ENCODE results near the gene GAR1.
"Not testable (repeated sequence)": the region's sequence is repeated elsewhere in the genome, so short reads cannot be mapped to it uniquely, and the experiment has no call there.

The GAR1 gene

GRCh38 chr4:109846395-109847098, 31.0 kb downstream of the GAR1 start:
- DNase-seq (ENCODE audit: low spot score), result no peak

GRCh38 chr4:109847896-109848442, 32.4 kb downstream of the GAR1 start, which contains the start of gene LRIT3:
Gene LRIT3, plus strand, starts transcription at chr4:109848107. Its CDS starts 95 bp downstream, at chr4:109848202.
- no peak for DNase-seq (ENCODE audit: low spot score)

GRCh38 chr4:109848501-109848900, 32.9 kb downstream of the GAR1 start:
- no peak for DNase-seq (ENCODE audit: low spot score)

DNA sequence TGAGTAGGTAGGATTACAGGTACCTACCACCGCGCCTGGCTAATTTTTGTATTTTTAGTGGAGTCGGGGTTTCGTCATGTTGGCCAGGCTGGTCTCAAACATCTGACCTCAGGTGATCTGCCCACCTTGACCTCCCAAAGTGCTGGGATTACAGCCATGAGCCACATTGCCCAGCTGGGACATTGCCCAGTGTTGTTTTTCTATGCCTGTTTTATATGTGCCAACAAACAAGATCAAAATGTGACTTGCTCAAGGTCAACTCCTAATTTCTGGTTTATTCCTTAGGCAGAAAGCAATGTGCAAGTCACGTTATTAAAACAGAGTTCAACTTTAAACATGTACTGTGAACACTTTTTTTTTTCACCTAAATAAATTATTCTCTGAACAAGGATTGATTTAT, 35.0 kb downstream of the GAR1 start:
- DNase-seq (ENCODE audit: low spot score), result no peak

GRCh38 chr4:109859426-109860300, 44.1 kb downstream of the GAR1 start:
- not testable (repeated sequence) for DNase-seq (ENCODE audit: low spot score)

- no peak for DNase-seq (ENCODE audit: low spot score)
Measured at GRCh38 chr4:109861271-109861670, 45.7 kb downstream of the GAR1 start.

DNA sequence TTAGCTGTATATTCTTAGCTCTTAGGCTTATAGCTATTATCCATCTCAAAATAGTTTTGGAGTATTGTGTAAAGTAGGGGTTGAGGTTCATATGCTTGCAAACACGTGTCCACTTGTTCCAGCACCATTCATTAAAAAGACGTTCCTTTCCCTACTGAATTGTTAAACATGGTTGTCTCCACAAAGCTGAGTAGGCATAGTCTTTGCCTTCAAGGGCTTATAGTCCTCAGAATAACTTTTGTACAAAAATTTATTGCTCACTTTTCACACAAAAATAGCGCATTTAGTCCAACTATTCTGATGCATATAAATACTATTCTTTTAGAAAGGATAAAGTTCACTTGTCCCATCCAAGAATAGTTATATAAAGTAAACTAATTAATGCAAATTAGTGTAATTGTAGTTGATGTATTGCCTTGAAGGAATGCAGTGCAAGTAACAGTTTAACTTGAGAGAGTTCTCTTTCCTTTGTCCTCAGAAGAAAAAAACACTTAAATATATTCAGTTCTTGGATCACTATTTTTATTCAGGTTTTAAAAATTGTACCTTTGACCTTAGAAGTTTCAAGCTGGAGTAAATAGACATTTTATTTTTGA, 46.5 kb downstream of the GAR1 start:
- no peak for DNase-seq (ENCODE audit: low spot score)

DNA sequence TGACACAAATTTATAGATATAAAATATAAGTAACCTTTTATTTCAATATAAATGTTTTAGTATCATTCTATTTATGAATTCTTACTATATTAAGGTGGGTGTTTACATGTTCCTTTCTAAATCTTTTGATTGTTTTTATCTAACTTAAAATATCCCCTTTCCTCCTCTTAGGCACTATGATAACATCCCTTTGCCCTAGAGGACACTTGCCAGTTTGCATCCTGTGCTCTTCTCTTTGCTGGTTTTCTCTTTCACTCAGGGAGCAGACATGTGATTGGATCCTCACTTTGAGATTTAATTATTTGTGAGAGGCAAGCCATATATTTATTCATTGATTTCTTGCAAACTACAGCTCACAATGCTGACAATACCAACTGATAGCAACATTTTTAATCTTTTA, 48.6 kb downstream of the GAR1 start:
- DNase-seq (ENCODE audit: low spot score), result no peak

- no peak for DNase-seq (ENCODE audit: low spot score)
Measured at GRCh38 chr4:109870061-109870460, 54.5 kb downstream of the GAR1 start.

- DNase-seq (ENCODE audit: low spot score), result no peak
Measured at GRCh38 chr4:109872065-109872464, 56.5 kb downstream of the GAR1 start.

GRCh38 chr4:109872950-109873656, 57.5 kb downstream of the GAR1 start:
- no peak for DNase-seq (ENCODE audit: low spot score)

DNA sequence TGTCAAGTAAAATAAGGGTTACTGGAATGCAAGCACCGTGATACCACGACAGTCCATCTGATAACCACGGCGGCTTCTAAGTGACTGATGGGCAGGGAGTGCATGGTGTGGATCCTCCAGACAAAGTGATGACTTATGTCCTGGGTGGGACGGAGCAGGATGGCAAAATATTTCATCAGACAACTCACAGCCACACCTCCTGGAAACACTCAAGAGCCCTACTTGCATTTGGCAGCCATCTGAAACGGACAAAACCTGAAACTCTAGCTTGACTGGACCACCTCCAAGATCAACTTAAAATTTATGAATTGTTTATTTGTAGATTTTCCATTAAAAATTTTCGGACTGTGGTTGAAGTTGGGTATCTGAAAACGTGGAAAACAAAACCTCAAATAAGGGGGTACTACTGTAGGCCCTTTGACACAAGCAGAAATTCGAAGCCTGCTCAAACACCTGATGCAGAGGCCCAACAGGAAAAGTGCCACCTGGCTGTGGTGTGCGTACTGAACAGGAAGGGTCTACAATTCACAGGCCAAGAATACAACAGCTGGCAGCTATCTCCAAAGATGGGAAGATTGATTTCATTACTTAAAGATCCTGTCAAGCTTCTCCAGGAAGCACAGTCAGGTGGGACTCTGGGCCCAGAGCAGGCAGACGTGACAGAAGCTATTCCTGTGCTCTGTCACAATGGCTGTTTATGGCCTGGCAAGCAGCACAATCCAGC, 58.4 kb downstream of the GAR1 start:
- DNase-seq (ENCODE audit: low spot score), result no peak

All from kidney tubule cell (primary cell).